ENCODE results near the gene PIGV.

PIGV gene

DNA sequence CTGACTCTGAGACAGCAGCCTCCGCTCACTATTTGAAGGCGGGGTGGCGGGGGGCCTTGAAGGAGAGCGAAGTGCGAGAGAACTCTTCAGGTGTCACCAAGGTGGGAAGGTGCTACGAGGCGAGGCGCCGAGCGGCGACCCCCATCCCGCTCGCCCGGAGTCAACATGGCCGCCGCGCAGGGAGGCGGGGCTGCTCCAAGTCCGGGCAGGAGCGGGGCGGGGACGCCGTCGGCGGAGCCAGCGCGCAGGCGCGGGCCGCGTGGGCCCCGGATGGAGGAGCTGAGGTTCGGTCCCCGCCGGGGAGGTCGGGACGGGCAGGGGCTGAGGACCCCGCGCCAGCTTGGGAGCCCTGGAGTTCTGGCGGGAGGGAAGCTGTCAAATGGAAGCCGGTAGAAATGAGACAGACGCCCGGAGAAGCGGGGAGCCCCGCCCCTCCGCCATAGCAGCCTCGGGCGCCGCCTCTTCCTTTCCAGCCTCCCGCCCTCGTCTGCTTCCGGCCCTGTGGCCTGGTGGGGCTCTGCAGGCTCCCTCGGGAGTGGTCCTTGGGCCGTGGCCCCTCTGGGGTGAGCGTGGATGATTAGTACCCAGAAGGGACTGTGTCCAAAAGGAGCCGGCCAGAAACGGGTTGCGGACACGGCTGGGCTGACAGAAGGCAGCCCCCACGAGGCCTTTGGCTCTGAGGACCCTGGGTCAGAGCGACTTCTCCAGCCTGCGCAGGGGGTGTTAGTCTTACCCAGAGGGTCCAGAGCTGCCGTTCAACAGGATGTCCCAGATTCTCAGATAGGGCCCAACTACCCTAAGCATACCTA is at the start of gene PIGV:
PIGV (plus strand) TSS at position 245 of the 809 bp plus-strand sequence. CDS start 2,866 bp downstream, outside the sequence.
- FAIRE-seq: no peak

DNA sequence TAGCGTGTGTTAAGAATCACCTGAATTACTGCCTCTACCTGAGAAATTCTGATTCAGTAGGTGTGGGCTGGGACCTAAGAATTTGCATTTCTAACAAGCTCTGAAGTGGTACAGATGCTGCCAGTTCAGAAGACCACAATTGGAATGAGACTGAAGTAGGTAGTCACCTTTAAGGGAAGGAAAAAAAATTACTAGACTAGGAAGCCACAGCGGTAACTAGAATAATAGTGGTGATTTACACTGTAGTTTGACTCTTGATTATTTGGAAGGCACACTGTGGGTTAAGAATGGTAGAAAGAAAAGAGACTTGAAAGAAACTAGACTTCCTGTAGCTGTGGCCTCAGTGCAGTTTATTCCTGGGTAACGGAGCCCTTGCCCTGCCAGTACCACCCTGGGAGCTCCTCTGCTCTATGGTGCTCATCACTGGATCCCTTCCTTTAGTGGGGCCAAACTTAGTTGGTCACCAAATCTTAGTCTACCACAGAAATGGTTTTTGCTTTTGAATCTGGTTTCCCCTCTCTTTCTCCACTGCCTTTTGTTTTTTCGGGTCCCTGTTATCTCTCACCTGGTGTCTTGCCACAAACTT is 48.3 kb upstream of the PIGV start:
- FAIRE-seq: no peak

DNA sequence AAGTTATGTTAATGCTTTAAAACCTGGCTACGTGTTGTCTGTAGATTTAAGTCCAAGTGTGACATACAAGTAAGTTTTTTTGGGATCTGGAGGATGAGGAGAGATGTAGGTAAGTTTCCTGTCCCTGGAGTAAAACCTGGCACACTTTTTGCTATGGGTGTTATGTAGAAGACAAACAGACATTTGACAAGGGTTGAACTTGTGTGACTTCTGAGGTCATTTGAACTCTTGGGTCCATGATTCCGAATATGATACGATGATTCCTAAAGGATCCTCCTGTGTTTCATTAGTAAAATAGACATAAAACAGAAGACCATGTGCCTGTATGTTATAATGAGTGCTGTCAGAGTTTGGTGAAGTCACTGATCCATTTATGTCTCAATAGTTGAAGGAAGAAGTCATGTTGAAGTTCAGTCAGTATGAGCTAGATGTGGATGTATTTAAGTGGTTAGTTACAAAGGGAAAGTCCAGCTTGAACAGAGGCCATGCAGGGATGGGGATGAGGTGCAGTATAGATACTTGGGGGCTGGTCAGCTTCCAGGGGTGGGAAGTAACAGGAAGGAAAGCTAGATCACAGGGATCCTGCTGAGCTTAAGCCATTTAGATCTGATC is 47.6 kb upstream of the PIGV start:
- no peak for FAIRE-seq

DNA sequence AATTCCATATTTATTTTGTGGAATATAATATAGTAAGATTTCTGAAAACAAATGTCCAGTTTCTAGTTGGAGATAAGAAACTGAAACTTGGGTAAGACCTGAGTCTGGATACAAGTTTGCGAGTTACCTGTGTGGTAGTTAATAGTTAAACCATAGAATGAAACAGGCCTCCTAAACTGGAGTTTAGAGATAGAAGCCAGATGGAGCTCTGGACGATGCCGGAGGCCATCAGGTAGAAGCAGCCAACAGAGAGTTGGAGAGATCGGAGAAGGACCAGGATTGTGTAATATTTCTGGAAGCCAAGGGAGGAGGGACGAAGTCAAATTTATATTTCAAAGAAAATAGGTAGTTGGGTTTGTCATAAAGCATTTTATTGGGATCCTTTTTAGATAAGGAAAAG is 46.8 kb upstream of the PIGV start:
- no peak for FAIRE-seq

DNA sequence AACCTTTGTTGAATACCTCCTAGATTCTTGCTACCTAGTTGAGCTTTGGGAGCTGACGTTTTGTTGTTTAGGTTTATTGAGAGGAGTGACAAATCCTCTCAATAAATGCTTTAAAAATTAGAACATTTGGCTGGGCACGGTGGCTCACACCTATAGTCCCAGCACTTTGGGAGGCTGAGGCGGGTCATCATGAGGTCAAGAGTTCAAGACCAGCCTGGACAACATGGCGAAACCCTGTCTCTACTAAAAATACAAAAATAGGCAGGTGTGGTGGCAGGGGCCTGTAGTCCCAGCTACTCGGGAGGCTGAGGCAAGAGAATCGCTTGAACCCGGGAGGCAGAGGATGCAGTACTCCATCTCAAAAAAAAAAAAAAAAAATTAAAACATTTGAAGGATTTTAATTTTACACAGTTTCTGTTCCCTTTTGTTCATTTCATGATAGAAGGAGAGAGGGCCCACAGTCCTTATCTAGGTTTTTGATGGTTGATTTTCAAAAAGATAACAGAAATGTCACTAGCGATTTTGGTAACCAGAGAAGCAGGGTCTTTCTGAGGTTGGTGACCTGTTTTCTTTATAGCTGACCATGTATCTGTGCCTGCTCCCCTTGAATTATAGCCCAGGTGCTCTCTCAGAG is 44.2 kb upstream of the PIGV start:
- no peak for FAIRE-seq

DNA sequence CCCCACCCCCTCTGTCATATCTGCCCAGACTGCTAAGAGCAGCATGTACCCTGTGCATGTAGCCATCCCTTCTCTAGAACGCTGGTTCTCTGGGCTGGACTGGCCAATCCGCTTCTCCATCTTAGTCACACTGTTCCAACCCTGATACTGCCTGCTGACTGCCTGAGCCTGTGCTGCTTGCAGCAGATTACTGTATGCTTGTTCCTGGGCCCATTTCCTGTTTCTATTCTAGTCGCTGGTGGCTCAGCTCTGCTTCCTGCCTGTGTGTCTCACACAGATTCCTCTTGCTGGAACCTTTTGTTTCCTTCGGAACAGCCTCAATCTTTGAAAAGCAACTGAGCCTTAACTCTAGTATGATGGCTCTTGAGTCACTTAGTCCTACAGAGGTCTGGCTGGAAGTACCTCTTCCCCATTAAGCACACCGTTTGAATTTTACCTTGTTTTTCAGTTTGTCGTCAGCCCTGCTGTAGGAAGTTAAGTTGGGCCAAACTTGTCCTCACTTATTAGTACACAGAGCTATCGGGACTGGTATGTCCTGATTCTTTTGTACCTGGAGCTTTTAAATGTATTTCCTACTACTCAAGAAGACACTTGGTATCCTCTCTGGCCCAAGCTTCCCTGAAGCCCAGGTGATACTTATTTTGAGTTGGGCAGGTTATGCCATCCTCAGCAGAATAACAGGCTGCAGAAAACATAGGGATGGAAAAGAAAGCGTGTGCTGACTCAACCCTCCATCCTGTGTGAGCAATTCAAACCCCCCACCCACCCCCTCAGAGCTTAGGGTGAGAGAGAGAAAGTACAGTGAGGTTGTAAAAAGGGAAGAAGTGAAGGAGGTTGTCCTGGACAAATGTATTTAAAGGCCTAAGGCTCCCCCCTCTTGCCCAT is 43.4 kb upstream of the PIGV start:
- no peak for FAIRE-seq

DNA sequence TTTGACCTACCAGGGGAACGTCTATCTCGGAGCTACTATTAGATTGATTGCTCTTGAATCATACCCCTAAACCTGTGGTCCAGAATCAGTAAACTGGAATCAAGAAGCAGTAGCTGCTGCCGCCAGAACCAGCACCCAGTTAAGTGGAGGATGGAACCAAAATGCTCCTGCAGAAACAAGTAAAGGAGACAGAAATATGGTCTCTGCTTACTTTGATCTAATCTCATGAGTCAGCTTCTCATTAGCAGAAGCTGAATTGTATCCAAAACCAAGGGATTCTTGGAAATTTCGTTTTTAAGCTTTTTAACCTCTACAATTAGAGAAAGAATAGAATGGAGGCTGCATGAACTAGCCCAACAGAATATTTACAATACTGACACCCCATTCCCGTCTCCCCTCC is 42.6 kb upstream of the PIGV start:
- FAIRE-seq: no peak

DNA sequence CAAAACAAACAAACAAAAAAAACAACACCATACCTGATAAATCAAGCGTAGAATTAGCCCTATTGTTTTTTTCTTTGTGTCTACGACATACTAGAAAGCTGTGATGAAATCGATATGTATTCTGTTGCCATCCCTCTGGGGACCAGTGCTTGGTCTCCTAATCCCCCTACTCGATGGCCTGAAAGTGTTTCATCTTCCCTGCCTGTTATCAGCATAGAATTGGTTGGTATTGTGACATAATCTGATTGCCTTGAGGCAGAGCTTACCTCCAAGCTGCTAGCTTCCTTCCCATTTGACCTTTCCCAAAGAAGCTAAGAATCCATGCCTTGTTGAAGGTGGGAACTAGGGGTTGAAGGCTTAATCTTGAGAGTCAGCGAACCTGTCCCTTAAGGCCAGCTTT is 40.7 kb upstream of the PIGV start:
- FAIRE-seq: no peak

DNA sequence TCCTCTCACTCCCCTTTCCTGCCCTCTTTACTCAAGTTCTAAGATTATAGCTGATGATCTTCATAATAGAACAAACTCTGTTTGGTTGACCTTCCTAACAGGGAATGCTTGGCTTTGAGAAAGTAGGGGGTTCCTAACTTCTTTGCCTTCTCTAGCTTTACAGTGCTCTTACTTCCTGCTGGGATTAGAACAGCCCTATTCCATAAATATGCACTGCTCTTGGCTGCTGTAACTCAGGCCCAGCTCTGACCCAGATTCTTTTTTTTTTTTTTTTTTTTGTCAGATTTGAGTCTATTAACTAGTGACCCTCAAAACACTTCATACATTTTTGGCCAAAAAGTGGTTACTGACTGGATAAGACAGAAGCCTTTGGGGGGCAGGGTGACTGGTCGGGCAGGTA is 39.4 kb upstream of the PIGV start:
- no peak for FAIRE-seq

DNA sequence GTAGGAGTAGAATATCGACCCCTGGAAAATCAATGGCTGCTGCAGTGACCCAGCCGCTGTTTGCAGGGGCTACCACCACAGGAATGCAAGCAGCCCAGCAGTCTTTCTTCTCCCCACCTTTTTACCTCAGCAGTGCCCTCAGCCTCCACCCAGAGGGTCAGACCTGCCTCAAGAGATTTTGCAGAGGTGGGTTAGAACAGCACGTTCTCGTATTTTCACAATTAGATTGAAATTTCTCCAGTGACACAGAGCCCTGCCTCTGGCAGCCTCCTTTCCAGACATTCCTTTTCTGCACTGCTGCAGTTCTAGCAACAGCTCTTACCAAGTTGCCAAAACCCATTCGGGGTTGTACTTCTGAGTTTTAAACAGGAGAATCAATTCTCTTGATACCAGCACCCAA is 38.3 kb upstream of the PIGV start:
- no peak for FAIRE-seq

DNA sequence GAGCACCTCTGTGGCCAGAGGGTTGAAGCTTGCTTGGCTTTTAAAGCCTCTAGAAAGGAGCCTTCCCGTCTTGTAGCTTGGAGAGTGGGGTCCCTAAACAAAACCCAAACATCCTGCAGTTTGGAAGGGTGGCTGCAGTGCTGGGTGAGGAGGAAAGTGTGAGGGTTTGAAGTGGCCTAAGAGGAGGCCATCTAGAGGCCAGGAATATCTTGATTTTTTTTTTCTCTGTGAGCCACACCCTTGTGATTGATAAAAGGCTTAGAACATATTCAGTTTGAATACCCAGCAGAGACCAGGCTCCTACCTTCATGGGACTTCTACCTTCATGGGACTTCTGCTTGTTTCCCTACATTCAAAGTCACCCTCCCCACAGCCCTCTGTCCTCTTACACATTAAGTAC is 37.3 kb upstream of the PIGV start:
- FAIRE-seq: no peak

DNA sequence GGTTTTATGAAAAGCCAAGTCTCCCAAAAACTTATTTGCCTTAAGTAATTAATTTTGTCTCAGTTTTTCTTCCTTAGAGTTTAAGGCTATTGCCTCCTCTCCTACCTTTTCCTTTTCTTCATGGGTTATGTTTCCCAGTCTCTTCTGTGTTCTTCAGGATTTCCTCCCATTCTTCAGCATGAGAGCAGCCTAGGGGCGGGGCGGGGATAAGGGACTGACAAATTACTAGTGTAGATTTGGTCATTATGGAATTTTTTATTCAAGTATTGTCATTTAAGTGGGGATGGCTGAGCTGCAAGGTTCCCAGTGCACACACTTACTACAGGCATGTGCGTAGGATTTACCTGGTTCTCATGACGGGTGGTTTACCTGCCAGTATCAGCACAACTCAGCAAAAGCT is 35.2 kb upstream of the PIGV start:
- no peak for FAIRE-seq

DNA sequence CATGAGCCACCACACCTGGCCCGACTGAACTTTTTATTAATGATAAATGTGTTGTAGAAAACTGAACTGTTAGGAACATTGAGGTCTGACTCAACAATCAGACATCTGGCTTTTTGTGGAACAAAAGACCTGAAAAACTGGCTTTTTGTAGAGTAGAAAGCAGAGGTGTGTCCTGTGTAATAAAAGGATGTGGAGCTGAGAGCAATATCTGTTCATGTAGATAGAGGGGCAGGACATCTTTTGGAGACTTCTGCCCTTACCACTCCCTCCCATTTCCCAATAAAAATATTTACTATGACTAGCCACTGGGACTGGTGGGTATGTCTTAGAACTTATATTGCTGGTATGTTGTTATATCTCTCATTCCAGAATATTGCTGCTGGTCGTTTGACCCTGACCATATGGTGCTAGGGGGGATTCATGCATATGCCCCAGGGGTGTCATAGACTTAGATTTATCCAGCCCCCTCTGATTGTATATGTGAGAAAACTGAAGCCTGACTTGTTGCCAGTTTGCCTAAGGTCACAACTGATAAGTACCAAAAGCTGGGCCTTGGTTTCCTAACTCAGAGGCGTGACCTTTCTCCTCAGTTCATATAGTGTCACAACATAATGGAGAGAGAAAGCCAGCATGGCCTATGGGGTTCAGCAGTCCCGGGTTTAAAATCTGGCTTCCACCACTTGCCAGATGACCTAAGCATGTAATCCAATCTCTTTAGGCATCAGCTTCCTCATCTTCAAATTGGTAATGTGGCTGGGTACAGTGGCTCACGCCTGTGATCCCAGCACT is 33.5 kb upstream of the PIGV start:
- no peak for FAIRE-seq

DNA sequence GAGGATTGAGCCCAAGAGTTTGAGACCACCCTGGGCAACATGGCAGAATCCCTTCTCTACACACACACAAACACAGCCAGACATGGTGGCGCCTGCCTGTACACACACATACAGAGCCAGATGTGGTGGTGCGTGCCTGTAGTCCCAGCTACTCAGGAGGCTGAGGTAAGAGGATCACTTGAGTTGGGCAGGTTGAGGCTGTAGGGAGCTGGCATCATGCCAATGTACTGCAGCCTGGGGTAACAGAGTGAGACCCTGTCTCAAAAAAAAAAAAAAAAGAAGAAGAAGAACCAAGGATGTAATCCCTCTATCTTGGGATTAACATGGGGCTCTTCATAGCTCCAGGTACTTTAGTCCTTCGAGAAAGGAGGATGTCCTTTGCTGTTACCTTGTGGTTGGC is 29.4 kb upstream of the PIGV start:
- no peak for FAIRE-seq

DNA sequence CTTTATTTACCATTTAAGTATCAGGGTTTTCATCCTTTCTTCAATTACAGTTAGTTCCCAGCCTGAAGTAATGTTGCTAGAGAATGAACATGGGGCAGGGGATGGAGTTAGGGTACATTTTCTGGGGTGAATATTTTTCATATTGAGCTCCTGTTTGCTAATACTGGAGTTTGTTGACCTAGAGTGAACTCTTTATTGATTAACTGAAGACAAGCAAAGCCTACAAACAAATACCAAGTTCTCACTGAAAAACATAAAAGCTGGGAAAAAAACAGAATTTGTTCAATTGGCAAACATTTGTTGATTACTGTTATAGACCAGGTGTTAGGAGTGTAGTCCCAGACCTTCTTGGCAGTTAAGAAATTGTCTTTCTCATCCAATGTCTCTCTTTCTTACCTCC is 28.2 kb upstream of the PIGV start:
- FAIRE-seq: no peak

DNA sequence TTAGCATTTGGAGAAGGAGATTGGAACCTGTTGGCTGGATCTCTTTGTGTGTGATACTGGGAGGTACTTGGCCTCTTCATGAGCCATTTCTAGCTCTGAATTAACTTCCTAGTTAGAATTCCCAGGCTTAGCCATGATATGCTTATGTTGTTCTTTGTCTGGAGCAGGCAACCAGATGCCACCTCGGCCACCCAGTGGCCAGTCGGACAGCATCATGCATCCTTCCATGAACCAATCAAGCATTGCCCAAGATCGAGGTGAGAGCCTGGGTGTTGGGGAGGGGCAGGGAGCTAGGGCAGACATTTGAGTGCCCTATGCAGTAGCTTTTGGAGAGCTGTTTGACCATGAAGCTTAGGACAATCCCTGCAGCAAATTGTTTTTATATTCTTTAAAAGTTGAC is 26.5 kb upstream of the PIGV start:
- FAIRE-seq: no peak

DNA sequence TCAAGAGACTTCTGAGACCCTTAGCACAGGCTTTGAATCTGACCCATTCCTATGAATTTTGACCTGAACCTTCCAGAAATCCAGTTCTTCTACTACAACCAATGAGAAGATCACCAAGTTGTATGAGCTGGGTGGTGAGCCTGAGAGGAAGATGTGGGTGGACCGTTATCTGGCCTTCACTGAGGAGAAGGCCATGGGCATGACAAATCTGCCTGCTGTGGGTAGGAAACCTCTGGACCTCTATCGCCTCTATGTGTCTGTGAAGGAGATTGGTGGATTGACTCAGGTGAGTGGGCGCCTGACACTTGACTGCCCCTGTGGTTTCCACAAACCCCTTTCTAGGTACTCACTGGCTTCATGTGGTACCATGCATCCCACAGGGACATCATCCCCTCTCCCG is 20.0 kb upstream of the PIGV start:
- no peak for FAIRE-seq

DNA sequence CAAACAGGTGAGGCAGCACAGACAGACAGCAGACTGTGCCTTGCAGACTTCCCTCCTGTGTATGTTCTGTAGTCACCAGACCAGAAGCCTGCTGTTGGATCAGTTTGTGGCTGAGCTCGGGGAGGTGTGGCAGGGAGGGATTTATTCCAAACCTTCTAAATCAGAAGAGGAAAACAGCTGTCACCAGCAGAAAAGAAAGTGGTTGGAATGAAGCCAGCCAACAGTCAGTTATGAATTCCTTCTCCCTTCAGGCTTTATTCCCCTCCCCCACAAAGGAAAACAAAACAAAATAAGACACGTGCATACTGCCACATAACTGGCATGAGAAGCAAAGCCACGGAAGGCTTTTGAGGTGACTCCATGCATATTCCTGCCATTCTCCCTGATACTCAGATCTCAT is 19.0 kb upstream of the PIGV start:
- FAIRE-seq: no peak

DNA sequence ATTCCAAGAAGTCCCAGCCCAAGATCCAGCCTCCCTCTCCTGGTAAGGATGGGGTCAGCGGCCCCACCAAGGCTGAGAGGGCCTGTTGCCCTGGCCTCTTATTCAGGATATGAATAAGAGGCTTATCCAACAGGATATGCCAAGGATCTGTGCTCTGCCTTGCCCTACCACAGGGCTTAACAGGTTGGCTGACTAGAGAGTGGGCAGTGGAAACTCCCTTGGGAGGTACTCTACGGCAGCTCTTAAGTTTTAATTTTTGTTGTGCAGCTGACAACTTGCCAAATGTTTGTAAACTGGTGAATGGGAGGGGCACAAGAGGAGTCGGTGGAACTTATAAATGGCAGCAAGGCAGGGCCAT is 16.5 kb upstream of the PIGV start:
- FAIRE-seq: no peak

DNA sequence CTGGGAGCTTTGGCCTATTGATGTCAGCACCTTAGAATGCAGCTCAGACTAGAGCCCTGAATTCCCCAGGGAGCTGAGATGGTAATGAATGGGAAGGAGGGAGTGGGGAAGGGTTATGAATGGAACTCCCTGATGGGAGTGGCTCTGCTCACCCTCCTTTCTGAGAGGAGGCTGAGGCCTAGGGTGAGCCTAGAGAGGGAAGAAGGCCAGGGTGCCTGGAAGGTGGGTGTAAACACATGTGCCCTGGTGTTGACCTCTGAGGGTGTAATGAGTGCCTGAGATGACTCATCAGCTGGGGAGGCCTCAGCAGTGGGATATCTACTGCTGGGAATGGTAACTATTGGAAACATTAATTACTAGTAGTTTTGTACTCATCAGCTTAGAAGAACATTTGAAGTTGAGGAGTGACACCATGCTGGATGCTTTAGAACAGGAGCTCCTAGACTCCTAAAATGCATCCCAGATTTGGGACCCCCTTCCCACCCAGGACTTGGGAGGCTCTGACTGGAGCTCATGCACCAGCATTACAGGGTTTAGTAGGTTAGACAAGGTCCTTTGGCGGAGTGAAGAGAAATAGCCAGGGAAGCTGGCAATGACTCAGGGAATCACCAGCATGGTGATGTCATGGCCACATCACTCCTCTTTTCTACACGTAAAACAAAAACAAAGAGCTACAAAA is 16.0 kb upstream of the PIGV start:
- no peak for FAIRE-seq

DNA sequence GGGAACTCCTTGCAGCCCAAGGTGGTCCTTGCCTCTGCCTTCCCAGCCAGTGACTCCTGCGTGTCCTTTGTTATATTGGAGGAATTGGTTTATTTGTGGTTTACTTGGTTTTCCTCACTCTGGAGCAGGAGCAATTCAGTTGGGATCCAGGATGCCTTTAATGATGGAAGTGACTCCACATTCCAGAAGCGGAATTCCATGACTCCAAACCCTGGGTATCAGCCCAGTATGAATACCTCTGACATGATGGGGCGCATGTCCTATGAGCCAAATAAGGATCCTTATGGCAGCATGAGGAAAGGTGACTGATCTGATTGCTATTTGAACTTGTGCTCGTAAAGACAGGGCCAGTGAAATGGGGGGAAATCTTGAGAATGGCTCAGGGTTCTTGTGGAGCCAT is 15.1 kb upstream of the PIGV start:
- no peak for FAIRE-seq

DNA sequence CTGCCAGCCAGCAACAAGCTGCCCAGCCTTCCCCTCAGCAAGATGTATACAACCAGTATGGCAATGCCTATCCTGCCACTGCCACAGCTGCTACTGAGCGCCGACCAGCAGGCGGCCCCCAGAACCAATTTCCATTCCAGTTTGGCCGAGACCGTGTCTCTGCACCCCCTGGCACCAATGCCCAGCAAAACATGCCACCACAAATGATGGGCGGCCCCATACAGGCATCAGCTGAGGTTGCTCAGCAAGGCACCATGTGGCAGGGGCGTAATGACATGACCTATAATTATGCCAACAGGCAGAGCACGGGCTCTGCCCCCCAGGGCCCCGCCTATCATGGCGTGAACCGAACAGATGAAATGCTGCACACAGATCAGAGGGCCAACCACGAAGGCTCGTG is 13.3 kb upstream of the PIGV start:
- FAIRE-seq: no peak
